Astrocyte (in vitro differentiated cells and primary cell): Measurements from ENCODE around the gene TNNI2. TPM values are rescaled to one million over a fixed set of nuclear protein-coding genes. Genes with fewer than 3 reads are reported as not detected.
A peak's percentile ranks its signal among the peaks of the same experiment; 100 is the strongest.

Experiments
- DNase-seq: peaks from one replicate; pipeline ENCODE4 v3.0.0-alpha.2; 2010; ENCODE audit warnings: low read depth
- FAIRE-seq: peaks from 2 replicates; lab custom pipeline; 2011; peaks lifted over from hg19 to GRCh38; lab: Jason Lieb, UNC
- H2AFZ ChIP-seq: 2 replicates; pipeline ENCODE4 v1.6.0; 2012; ENCODE audit warnings: low read depth, low read length, inconsistent platforms
- H3K27ac ChIP-seq: 2 replicates; pipeline ENCODE4 v1.5.1; 2011; ENCODE audit warnings: low read depth, low read length, inconsistent platforms
- H3K27me3 ChIP-seq: 2 replicates; pipeline ENCODE4 v1.6.0; 2011; ENCODE audit warnings: low read length, inconsistent platforms; ENCODE audit not compliant: insufficient read depth
- H3K36me3 ChIP-seq: 2 replicates; pipeline ENCODE4 v1.5.1; 2011; ENCODE audit warnings: low read length, inconsistent platforms; ENCODE audit not compliant: insufficient read depth
- H3K4me1 ChIP-seq: 2 replicates; pipeline ENCODE4 v1.5.1; 2011; ENCODE audit warnings: low read length, inconsistent platforms; ENCODE audit not compliant: insufficient read depth
- H3K4me2 ChIP-seq: 2 replicates; pipeline ENCODE4 v1.6.0; 2012; ENCODE audit warnings: low read length, inconsistent platforms
- H3K4me3 ChIP-seq: 2 replicates; pipeline ENCODE4 v1.5.1; 2011; ENCODE audit warnings: low read depth, mild to moderate bottlenecking, low read length, inconsistent platforms; ENCODE audit not compliant: insufficient read depth
- H3K79me2 ChIP-seq: 2 replicates; pipeline ENCODE4 v1.6.0; 2012; ENCODE audit warnings: mild to moderate bottlenecking, low read length, inconsistent platforms; ENCODE audit not compliant: insufficient read depth
- H3K9ac ChIP-seq: 2 replicates; pipeline ENCODE4 v1.6.0; 2012; ENCODE audit warnings: mild to moderate bottlenecking, low read length, inconsistent platforms
- H3K9me3 ChIP-seq: 2 replicates; pipeline ENCODE4 v1.5.1; 2012; ENCODE audit warnings: low read depth, mild to moderate bottlenecking, low read length, inconsistent platforms; ENCODE audit not compliant: insufficient read depth
- H4K20me1 ChIP-seq: 2 replicates; pipeline ENCODE4 v1.6.0; 2012; ENCODE audit warnings: low read length, inconsistent platforms; ENCODE audit not compliant: insufficient read depth
- H3K27ac Mint-ChIP-seq: one replicate; pipeline ENCODE4 v1.8.0; 2021; ENCODE audit warnings: mild to moderate bottlenecking, mixed read lengths; ENCODE audit not compliant: unreplicated experiment
- H3K27me3 Mint-ChIP-seq: one replicate; pipeline ENCODE4 v1.8.0; 2021; ENCODE audit warnings: low read depth, mixed read lengths; ENCODE audit not compliant: unreplicated experiment
- H3K36me3 Mint-ChIP-seq: one replicate; pipeline ENCODE4 v1.8.0; 2021; ENCODE audit warnings: low read depth, mixed read lengths; ENCODE audit not compliant: unreplicated experiment
- H3K4me1 Mint-ChIP-seq: one replicate; pipeline ENCODE4 v1.8.0; 2021; ENCODE audit warnings: low read depth, mixed read lengths; ENCODE audit not compliant: unreplicated experiment
- H3K4me3 Mint-ChIP-seq: one replicate; pipeline ENCODE4 v1.8.0; 2021; ENCODE audit warnings: mild to moderate bottlenecking, moderate library complexity, mixed read lengths; ENCODE audit not compliant: unreplicated experiment
- H3K9me3 Mint-ChIP-seq: one replicate; pipeline ENCODE4 v1.8.0; 2021; ENCODE audit warnings: mild to moderate bottlenecking, mixed read lengths; ENCODE audit not compliant: unreplicated experiment
- EZH2 ChIP-seq: IDR thresholded peaks from 2 replicates; pipeline ENCODE4 v1.6.1; 2012; ENCODE audit warnings: mild to moderate bottlenecking, low read length, inconsistent platforms; ENCODE audit not compliant: insufficient read depth
- total RNA-seq: library from RNA; stranded (reverse); gene quantifications from 2 replicates; pipeline ENCODE4 v1.2.1, GENCODE V29; 2021
- TF ChIP-seq, protein P1 (sequence below): IDR thresholded peaks from 2 replicates; pipeline ENCODE4 v1.5.1; 2011; ENCODE audit warnings: low read depth, mild to moderate bottlenecking, inconsistent platforms, low read length, moderate library complexity; ENCODE audit not compliant: insufficient read depth

The TNNI2 gene
- total RNA-seq, 1 donor from 2014 or later, result not detected

DNA sequence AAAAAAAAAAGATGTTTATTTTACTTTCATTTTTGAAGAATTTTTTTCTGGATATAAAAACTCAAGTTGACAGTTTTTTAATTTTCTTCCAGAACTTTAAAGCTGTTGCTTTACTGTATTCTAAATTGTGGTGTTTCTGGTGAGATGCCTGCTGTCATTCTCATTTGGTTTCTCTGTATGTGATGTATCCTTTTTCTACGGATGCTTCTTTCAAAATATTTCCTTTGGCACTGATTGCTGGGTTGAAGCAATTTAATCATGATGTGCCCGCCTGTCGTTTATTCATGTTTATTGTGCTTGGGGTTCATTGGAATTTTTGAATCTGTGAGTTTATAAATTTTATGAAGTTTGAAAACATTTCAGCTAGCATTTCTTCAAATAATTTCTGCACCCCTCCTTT is 45.7 kb upstream of the TNNI2 start:
- H3K36me3 ChIP-seq, result no peaks in the 10 kb centered on the region
- no peak for DNase-seq
- H3K27ac Mint-ChIP-seq, result no peak overlapping the region

DNA sequence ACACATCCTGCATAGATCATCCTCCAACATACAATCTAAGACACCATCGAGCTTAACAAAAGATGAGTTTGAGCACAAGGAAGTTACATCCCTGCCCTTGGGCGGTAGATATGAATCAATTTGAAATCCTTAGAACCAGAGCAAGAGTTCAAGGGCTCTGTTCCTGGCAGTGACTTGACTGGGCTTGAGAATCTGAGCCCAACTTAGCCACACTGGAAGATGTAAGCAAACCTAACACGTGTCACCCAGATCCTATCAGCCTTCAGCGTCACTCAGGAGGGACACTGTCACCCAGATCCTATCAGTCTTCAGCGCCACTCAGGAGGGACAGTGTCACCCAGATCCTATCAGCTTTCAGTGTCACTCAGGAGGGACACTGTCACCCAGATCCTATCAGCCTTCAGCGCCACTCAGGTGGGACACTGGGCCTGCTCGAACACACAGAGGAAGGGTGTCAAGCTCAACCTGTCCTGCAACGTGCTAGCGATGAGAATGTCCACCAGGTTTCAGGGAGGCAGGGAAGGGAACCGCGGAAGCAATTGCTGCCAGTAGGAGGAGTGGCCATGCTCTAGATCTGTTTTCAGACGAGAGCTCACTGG is 42.3 kb upstream of the TNNI2 start:
- no peak for DNase-seq
- Histone ChIP-seq H3K79me2 (no peaks in the 10 kb centered on the region), H3K9ac (no peak overlapping the region), H3K4me1 (no peaks in the 10 kb centered on the region), H4K20me1 (no peaks in the 10 kb centered on the region), H3K4me2 (no peak overlapping the region), H3K36me3 (no peaks in the 10 kb centered on the region), H2AFZ (no peak overlapping the region), H3K27me3 (peaks cover 19% of the 10 kb centered on the region), H3K27ac (no peak overlapping the region), H3K9me3 (no peaks in the 10 kb centered on the region), H3K4me3 (no peak overlapping the region)
- TF ChIP-seq, protein P1, sequence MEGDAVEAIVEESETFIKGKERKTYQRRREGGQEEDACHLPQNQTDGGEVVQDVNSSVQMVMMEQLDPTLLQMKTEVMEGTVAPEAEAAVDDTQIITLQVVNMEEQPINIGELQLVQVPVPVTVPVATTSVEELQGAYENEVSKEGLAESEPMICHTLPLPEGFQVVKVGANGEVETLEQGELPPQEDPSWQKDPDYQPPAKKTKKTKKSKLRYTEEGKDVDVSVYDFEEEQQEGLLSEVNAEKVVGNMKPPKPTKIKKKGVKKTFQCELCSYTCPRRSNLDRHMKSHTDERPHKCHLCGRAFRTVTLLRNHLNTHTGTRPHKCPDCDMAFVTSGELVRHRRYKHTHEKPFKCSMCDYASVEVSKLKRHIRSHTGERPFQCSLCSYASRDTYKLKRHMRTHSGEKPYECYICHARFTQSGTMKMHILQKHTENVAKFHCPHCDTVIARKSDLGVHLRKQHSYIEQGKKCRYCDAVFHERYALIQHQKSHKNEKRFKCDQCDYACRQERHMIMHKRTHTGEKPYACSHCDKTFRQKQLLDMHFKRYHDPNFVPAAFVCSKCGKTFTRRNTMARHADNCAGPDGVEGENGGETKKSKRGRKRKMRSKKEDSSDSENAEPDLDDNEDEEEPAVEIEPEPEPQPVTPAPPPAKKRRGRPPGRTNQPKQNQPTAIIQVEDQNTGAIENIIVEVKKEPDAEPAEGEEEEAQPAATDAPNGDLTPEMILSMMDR, result no peak
- TF ChIP-seq EZH2, result no peak
- Mint-ChIP-seq H3K9me3 (no peaks in the 10 kb centered on the region), H3K27ac (no peak overlapping the region), H3K4me3 (no peak overlapping the region), H3K4me1 (no peaks in the 10 kb centered on the region), H3K36me3 (no peaks in the 10 kb centered on the region), H3K27me3 (peaks cover 48% of the 10 kb centered on the region)
- no peak for FAIRE-seq

More for the DNA sequence above, 45.7 kb upstream of the TNNI2 start:
- Histone ChIP-seq H3K4me3 (no peak overlapping the region), H3K9ac (no peak overlapping the region), H3K4me1 (no peaks in the 10 kb centered on the region), H3K79me2 (no peaks in the 10 kb centered on the region), H4K20me1 (no peaks in the 10 kb centered on the region), H3K27ac (no peak overlapping the region), H3K9me3 (no peaks in the 10 kb centered on the region), H2AFZ (no peak overlapping the region), H3K4me2 (peak overlapping the region; percentile 5), H3K27me3 (peaks cover 21% of the 10 kb centered on the region)
- H3K9me3 Mint-ChIP-seq, result no peaks in the 10 kb centered on the region
- FAIRE-seq, result no peak
- peaks cover 49% of the 10 kb centered on the region for H3K27me3 Mint-ChIP-seq
- H3K4me3 Mint-ChIP-seq, result no peak overlapping the region
- H3K4me1 Mint-ChIP-seq, result no peaks in the 10 kb centered on the region
- H3K36me3 Mint-ChIP-seq, result no peaks in the 10 kb centered on the region
- no peak for TF ChIP-seq EZH2

DNA sequence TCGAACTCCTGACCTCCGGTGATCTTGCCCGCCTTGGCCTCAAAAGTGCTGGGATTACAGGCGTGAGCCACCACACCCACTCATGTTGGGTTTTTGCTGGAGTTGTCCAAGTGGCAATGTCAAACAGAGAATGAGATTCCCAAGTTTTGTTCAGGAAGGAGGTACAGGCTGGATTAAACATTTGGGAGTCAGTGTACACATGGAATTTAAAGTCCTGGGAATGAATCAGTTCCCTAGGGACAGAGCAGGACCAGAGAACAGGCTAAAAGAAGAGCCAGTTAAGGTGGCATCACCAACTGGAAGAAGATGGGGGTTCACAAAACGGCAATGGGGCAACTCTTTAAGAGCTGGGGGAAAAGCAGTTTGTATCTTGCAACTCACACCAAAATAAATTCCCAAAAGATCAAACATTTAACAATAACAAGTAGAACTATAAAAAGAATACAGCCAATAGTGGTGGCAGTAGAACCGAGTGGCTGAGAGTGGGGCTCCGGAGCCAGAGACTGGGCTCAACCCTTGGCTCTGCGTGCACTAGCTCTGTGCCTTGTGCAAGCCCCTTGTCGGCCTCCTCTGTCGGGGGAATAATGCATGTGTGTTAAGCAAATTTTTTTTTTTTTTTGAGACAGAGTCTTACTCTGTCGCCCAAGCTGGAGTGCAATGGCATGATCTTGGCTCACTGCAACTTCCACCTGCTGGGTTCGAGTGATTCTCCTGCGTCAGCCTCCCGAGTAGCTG is 41.2 kb upstream of the TNNI2 start:
- H3K27ac Mint-ChIP-seq, result peak overlapping the region; percentile 64

More for the DNA sequence above, 41.2 kb upstream of the TNNI2 start:
- Histone ChIP-seq H3K27ac (no peak overlapping the region), H3K4me1 (no peaks in the 10 kb centered on the region), H3K9me3 (no peaks in the 10 kb centered on the region), H3K4me3 (no peak overlapping the region), H3K27me3 (peaks cover 19% of the 10 kb centered on the region), H4K20me1 (no peaks in the 10 kb centered on the region), H3K9ac (no peak overlapping the region), H3K79me2 (no peaks in the 10 kb centered on the region), H2AFZ (no peak overlapping the region), H3K4me2 (no peak overlapping the region), H3K36me3 (no peaks in the 10 kb centered on the region)
- TF ChIP-seq, protein P1, result no peak
- no peak for TF ChIP-seq EZH2
- no peaks in the 10 kb centered on the region for H3K4me1 Mint-ChIP-seq
- no peaks in the 10 kb centered on the region for H3K9me3 Mint-ChIP-seq
- FAIRE-seq (no peak), DNase-seq (no peak)
- no peak overlapping the region for H3K4me3 Mint-ChIP-seq
- H3K27me3 Mint-ChIP-seq, result peaks cover 45% of the 10 kb centered on the region
- H3K36me3 Mint-ChIP-seq, result no peaks in the 10 kb centered on the region
